ENCODE data around the gene NEK11.

Gene NEK11

GRCh38 chr3:131142580-131142979, 115.9 kb downstream of the NEK11 start:
- DNase-seq, result no peak

- DNase-seq, result no peak
Observed at GRCh38 chr3:131143802-131144201, 117.1 kb downstream of the NEK11 start.

GRCh38 chr3:131147534-131147933, 120.9 kb downstream of the NEK11 start:
- DNase-seq, result no peak

GRCh38 chr3:131158434-131158833, 131.8 kb downstream of the NEK11 start:
- no peak for DNase-seq

- no peak for DNase-seq
Observed at GRCh38 chr3:131162516-131162915, 135.8 kb downstream of the NEK11 start.

GRCh38 chr3:131167867-131168266, 141.2 kb downstream of the NEK11 start:
- DNase-seq, result no peak

GRCh38 chr3:131169331-131169730, 142.7 kb downstream of the NEK11 start:
- no peak for DNase-seq

GRCh38 chr3:131172502-131173200, 146.0 kb downstream of the NEK11 start:
- no peak for DNase-seq

- DNase-seq, result no peak
Observed at GRCh38 chr3:131174752-131175151, 148.1 kb downstream of the NEK11 start.

GRCh38 chr3:131178710-131179375, 152.2 kb downstream of the NEK11 start:
- no peak for DNase-seq

GRCh38 chr3:131192701-131193100, 166.0 kb downstream of the NEK11 start:
- no peak for DNase-seq

GRCh38 chr3:131193641-131194238, 167.1 kb downstream of the NEK11 start:
- DNase-seq, result no peak

GRCh38 chr3:131194816-131195215, 168.1 kb downstream of the NEK11 start:
- no peak for DNase-seq

GRCh38 chr3:131200636-131201199, 174.0 kb downstream of the NEK11 start:
- DNase-seq, result no peak

- no peak for DNase-seq
Observed at GRCh38 chr3:131216330-131216729, 189.7 kb downstream of the NEK11 start.

GRCh38 chr3:131216801-131217200, 190.1 kb downstream of the NEK11 start:
- no peak for DNase-seq

- no peak for DNase-seq
Observed at GRCh38 chr3:131217296-131217741, 190.6 kb downstream of the NEK11 start.

GRCh38 chr3:131218196-131218595, 191.5 kb downstream of the NEK11 start:
- no peak for DNase-seq

GRCh38 chr3:131221731-131222130, 195.1 kb downstream of the NEK11 start:
- DNase-seq, result no peak

GRCh38 chr3:131222599-131222998, 195.9 kb downstream of the NEK11 start:
- DNase-seq, result no peak

- no peak for DNase-seq
Observed at GRCh38 chr3:131223373-131224289, 197.0 kb downstream of the NEK11 start.

GRCh38 chr3:131224886-131225550, 198.3 kb downstream of the NEK11 start:
- no peak for DNase-seq

Measured in activated CD4-positive, CD25-positive, alpha-beta regulatory T cell treated with anti-CD3 and anti-CD28 coated beads, Interleukin-2, amount 50 U/mL, for 72 hours (primary cell).